ENCODE data around the gene SNRPE.

Gene SNRPE

GRCh38 chr1:203888807-203889251 lies 27.4 kb downstream of the SNRPE start:
- DNase-seq = no peak

- no peak for DNase-seq
Measured at GRCh38 chr1:203891950-203892349, 30.6 kb downstream of the SNRPE start.

- DNase-seq = no peak
Measured at GRCh38 chr1:203898458-203899352, 37.3 kb downstream of the SNRPE start.

- no peak for DNase-seq
Measured at GRCh38 chr1:203899353-203899716, 37.9 kb downstream of the SNRPE start.

GRCh38 chr1:203899869-203900714 lies 38.7 kb downstream of the SNRPE start:
- DNase-seq = no peak

- DNase-seq = no peak
Measured at GRCh38 chr1:203901581-203901980, 40.2 kb downstream of the SNRPE start.

- DNase-seq = no peak
Measured at GRCh38 chr1:203905275-203905674, 43.9 kb downstream of the SNRPE start.

- no peak for DNase-seq
Measured at GRCh38 chr1:203906932-203907331, 45.5 kb downstream of the SNRPE start.

- no peak for DNase-seq
Measured at GRCh38 chr1:203907901-203908300, 46.5 kb downstream of the SNRPE start.

- DNase-seq = no peak
Measured at GRCh38 chr1:203911806-203912205, 50.4 kb downstream of the SNRPE start.

- DNase-seq = no peak
Measured at GRCh38 chr1:203913073-203913521, 51.7 kb downstream of the SNRPE start.

- DNase-seq = no peak
Measured at GRCh38 chr1:203914292-203914691, 52.9 kb downstream of the SNRPE start.

- no peak for DNase-seq
Measured at GRCh38 chr1:203915811-203916210, 54.4 kb downstream of the SNRPE start.

GRCh38 chr1:203916756-203917155 lies 55.4 kb downstream of the SNRPE start:
- DNase-seq = no peak

All from NCI-H524 (cell line).